T-helper 2 cell treated with Interferon-gamma antibody and Interleukin-4, amounts not matched to agents 100 ng/mL and 5 ng/mL, for 36 hours (primary cell): ENCODE results near the gene DIO3. TPM values are rescaled to one million over a fixed set of nuclear protein-coding genes. Genes with fewer than 3 reads are reported as not detected.

Experiments used
- intact Hi-C: fragments of 100-400 bp; cut with micrococcal nuclease; formaldehyde crosslinking; loops from one replicate; pipeline ENCODE4 v1.15.1; 2023
- total RNA-seq: library from RNA; stranded (reverse); gene quantifications from 2 replicates; pipeline ENCODE4 v1.2.3, GENCODE V29; 2022

The DIO3 gene
- total RNA-seq, 1 donor from 2014 or later: not detected

- intact Hi-C loops: no loop called here
Measured at GRCh38 chr14:101579372-101580080, 18.2 kb downstream of the DIO3 start.

- intact Hi-C loops: no loop called here
Measured at GRCh38 chr14:101581806-101582205, 20.5 kb downstream of the DIO3 start.

DNA sequence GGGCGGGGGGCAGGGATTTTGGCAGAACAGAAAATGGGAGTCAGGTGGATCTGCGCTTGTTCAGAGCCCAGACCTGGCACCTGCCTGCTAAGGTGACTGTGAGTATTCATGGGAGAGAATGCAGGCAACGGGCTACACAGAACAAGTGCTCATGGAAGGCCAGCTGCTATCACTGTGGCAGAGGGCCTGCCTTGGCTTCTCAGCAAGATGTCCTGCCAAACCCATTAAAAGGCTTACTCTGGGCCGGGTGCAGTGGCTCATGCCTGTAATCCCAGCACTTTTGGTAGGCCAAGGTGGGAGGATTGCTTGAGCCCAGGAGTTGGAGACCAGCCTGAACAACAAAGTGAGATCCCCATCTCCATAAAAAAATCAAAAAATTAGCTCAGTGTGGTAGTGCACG lies 21.0 kb downstream of the DIO3 start:
- intact Hi-C loops: no loop called here

GRCh38 chr14:101583006-101583714 lies 21.9 kb downstream of the DIO3 start:
- intact Hi-C loops: no loop called here

DNA sequence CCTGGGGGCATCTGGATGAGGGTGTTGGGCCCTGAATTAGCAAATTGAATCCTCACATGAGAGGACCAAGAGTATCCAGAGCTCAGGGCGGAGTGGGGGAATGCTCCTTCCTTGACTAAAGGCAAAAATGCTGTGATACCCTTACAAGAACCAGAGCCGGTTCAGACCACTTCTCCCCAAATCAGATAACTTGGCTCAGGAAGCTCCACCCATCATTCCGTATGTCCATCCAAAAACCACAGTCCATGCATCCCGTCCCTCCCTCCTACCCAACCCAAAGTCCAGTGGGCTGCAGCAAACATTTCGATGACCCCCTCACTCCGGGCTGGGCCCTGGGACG lies 22.4 kb downstream of the DIO3 start:
- intact Hi-C loops: no loop called here

DNA sequence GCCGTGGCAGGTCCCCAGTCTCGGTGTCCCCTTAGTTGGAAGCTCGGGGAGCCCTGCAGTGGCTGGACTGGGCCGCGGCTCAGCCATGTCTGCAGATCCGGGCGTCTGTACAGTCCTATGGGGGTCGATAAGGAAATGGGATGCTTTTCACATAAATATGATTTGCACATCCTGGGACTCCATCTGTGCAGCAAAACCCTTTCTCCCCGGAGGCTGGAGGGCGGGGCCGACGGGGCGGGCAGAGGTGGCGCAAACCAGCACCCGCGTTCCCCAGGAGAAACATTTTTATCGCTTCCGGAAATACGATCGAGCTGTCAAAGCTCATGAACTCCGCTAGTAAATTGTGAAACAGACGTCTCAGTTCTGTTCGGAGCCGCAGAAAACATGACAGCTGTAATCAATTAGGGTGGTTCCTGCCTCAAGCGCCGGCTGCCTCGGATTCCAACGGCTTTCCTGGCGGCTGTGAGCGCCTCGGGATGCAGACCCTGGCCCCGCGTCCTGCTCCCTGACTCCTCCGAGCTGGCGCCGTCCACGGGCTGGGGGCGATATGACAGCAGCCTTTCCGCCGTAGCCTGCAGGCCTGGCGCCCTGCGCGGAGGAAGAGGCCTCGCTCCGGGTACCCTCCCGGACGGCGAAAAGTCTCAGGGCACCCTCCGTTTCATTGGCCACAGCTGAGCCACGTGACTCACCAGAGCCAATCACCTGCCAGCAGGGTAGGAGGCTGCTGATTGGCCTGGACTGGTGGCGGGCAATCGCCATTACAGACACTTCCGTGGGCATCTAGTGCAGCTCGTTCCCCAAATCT lies 23.0 kb downstream of the DIO3 start:
- intact Hi-C loops: no loop called here

GRCh38 chr14:101585211-101585610 lies 23.9 kb downstream of the DIO3 start:
- intact Hi-C loops: no loop called here

GRCh38 chr14:101586531-101587430 lies 25.5 kb downstream of the DIO3 start:
- intact Hi-C loops: no loop called here

DNA sequence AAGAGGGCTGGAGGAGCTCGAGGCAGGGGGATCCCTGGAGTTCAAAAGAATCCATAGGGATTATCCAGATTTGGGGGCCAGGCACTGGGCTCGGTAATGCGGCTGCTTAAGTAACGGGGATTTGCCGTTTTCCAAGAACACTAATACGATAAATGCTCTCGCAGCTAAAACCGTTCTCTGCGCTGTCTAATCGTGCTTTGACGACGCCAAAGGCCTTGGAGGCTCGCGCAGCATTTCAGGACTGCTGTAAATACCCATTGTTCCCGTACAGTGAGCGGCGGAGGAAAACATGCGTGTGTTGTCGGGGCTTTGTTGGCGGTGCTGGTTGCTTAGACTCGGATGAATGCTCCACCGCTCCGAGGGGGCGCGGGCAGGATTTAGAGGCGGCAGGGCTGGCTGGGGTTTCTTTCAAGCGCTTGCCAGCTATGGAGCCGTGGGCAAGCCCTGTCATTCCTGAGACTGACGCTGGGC lies 26.2 kb downstream of the DIO3 start:
- intact Hi-C loops: no loop called here

DNA sequence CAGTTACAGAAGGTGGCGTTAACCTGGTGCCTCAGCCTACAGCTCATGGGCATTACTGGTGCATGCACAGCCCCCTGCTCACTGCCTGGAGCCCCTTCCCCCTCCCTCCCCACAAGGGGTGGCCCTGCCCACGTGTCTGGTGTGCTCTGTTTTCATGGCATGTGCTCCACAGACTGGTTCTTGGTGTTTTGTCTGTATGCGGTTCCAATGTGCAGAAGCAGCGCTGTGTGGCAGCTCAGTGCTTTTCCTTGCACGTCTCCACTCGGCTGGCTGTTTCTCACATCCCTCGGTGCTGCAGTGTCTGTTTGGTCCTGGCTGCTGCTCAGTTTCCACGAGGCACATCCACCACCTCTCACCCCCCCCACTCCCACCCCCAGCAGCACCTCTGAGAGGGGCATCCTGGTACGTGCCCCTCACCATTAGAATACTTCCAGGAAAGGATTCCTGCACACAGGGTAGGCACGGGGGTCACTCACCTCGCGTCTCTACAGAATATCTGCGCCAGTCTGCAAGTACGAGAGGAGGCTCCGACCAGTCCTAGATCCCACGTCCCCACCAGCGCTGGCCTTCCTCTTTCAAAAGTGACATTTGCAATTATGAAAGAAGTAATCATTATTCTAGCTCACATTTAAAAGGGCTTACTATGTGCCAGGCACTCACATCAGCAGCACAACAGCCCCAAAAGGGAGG lies 27.1 kb downstream of the DIO3 start:
- intact Hi-C loops: no loop called here

GRCh38 chr14:101588990-101589389 lies 27.7 kb downstream of the DIO3 start:
- intact Hi-C loops: no loop called here

DNA sequence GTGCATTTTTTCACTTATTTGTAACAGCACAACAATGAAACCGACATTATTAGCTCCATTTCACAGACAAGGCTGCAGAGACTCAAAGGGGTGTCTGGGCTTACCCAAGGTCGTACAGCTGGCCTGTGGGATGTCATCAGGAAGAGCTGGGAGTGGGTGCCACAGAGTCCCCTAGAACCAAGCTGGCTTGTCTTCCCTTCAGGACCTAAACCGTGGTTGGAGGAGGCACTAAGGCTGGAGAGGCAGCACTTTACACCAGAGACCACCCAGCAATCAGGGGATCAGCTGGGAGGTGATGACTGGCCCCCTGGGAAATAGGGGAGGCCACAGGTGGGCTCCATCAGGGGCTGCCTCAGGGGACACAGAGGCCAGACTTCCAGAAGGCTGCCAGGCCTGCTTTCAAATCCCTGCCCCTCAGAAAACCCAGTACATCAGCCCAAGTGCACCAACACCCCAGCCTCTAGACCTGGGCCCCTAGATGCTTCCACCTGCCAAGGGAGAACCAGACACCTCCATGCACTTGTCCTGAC lies 28.3 kb downstream of the DIO3 start:
- intact Hi-C loops: no loop called here

DNA sequence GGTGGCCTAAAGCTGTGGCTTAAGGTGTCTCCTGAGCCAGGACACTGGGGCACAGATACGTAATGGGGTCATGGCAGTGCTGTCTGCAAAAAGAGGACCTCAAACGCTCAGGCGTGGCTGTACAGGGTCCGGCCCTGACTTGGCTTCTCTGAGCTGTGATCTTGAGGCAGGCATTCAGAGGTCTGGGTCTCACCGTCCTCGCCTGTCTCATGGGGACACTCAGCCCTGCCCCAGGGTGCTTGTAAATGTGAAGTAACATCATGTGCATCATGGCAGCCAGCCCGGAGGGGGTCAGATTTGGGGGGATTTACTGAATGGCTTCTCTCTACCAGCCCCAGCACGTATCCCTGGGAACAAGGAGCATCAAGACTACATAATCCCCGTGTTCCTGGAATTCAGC lies 28.8 kb downstream of the DIO3 start:
- intact Hi-C loops: no loop called here

- intact Hi-C loops: no loop called here
Measured at GRCh38 chr14:101590616-101591015, 29.3 kb downstream of the DIO3 start.

- intact Hi-C loops: no loop called here
Measured at GRCh38 chr14:101591121-101591520, 29.8 kb downstream of the DIO3 start.

GRCh38 chr14:101591582-101591981 lies 30.3 kb downstream of the DIO3 start:
- intact Hi-C loops: no loop called here

- intact Hi-C loops: no loop called here
Measured at GRCh38 chr14:101593411-101594238, 32.3 kb downstream of the DIO3 start.

DNA sequence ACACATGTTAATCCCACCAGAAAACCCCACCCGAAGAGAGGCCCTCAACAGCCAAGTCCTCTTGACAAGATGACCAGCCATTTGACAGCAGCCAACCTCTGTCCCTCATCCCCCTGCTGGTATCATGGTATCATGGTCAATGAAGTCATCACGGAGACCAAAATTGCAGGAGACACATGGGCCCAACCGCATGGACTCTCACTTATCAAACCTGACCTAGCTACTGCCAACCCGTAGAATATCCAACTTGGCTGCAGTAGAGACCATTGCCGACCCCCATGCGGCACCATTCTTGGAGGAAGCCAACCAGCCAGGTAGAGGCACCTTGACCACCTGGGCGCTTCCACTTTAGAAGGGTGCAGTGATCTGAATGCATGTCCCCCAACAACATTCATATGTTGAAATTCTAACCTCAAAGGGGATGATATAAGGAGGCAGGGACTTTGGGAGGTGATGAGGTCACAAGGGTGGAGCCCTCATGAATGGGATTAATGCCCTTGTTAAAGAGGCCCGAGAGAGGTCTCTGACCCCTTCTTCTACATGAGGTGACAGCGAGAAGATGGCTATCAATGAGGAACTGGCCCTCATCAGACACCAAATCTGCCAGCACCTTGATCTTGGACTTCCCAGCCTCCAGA lies 33.3 kb downstream of the DIO3 start:
- intact Hi-C loops: no loop called here

GRCh38 chr14:101595349-101595748 lies 34.1 kb downstream of the DIO3 start:
- intact Hi-C loops: no loop called here
